Stimulated activated CD4-positive, alpha-beta T cell treated with anti-CD3 and anti-CD28 coated beads, Interleukin-4, amount 100 ng/mL, for 48 hours (primary cell): ENCODE data around the gene CLASP1.
"Not testable (repeated sequence)": the region's sequence is repeated elsewhere in the genome, so short reads cannot be mapped to it uniquely, and the experiment has no call there.

Source experiments
- DNase-seq, 2 donors: peaks; one replicate each; pipeline ENCODE4 v3.0.0-alpha.2; 2020; ENCODE audit warnings: low read depth in 2 of 2

Gene CLASP1

DNA sequence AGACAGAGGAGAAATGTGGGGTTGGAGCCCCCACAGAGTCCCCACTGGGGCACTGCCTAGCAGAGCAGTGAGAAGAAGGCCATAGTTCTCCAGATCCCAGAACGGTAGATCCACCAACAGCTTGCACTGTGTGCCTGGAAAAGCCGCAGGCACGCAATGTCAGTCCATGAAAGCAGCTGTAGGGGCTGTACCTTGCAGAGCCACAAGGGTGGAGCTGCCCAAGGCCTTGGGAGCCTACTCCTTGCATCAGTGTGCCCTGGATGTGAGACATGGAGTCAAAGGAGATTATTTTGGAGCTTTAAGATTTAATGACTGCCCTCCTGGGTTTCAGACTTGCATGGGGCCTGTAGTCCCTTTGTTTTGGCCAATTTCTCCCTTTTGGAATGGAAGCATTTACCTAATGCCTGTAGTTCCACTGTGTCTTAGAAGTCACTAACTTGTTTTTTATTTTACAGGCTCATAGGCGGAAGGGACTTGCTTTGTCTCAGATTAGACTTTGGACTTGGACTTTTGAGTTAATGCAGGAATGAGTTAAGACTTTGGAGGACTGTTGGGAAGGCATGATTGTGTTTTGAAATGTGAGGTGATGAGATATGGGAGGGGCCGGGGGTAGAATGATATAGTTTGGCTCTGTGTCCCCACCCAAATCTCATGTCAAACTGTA is 274.7 kb downstream of the CLASP1 start:
- DNase-seq, result not testable (repeated sequence)

DNA sequence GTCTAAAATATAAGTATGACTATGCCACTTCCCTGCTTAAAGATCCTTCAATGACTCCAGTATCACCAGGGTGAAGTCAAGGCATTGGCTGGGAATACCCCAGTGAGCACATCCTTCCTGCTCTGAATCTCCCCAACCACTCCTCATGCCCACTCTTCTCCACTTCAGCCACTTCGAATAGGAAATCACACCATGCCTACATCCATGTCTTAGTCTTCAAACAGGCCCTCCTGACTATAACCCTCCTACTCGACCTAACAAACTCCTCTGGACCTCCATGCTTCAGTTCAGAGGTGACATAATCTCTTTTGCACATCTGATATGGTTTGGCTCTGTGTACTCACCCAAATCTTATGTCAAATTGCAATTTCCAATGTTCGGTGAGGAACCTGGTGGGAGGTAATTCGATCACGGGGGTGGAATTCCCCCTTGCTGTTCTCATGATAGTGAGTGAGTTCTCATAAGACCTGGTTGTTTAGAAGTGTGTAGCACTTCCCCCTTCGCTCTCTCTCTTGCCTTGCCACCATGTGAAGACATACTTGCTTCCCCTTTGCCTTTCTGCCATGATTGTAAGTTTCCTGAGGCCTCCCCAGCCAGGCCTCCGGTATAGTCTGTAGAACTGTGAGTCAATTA is 276.4 kb downstream of the CLASP1 start:
- no peak for DNase-seq

DNA sequence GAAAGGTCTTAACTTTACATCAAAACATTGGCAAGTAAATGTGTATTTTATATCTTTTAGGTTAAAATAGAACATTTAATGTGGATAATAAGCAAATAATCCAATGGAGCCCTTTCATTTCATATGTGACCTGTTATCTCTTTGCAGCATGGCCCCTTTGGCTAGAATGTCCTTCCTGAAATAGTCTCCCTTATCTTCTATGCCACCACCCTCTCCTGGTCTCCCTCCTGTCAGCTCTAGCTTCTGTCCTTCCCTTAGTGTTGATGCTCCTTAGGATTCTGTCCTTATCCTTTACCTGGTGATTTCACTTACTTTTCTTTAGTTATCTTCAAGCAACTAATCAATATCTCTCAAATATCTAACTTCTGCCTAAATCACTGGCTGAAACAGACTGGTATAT is 277.2 kb downstream of the CLASP1 start:
- DNase-seq, result no peak

DNA sequence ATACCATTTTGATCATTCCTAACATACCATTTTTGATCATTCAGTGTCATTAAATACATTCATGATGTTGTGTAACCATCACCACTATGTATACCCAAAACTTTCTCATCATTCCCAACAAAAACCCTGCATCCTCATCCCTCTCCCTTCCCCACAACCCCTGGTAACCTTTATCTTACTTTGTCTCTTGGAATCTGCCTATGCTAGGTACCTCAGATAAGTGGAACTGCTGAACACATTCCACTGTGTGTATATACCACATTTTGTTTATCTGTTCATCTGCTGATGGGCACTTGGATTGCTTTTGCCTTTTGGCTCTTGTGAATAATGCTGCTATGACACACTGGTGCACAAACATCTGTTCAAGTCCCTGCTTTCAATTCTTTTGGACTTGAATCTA is 280.4 kb downstream of the CLASP1 start:
- no peak for DNase-seq

DNA sequence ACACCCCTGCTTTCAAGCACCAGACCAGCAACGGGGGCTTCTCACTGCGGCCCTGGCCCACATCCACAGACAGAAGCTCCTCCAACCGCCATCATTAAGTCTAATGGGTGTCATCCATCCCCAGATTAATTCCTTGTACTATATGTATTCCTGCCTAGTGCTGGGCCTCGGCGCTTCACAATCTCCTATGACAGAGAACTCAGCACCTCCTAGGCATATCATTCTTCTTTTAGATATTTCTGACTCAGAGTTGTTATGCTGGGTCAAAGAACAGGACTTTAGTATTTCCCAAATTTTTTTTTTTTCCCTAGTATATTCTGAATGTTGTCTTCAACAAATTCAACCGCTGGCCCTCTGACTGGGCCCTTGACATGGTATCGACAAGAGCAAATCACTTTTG is 281.1 kb downstream of the CLASP1 start:
- DNase-seq, result no peak

DNA sequence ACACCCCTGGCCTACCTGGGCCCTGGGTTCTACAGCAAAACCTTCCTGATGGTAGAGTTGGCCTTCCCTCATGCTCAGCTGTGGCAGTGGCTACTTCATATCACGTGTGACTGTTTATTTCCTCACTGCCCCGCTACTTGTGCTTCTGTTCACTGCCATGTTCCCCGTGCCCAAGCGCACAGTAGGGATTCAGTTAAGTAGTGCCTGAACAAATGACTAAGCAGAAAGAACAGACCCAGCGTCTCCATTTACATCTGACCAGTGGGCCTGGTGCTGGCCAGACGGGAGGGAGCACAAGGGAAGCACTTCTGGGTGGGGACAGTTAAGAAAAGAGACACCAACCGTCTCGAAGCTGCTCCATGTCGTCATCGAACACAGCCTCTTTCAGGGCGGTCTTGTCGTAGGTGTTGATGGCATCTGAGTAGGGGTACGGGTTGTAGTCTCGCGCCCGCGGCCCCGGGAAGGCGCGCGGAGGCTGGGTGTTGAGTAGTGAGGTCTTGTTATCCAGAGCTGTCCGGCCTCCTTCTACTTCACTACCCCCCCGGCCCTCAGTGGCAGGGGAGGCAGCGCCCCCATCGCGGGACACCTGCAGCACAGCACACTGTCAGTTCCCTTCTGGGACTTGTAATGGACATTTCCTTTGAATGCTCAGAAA is 281.9 kb downstream of the CLASP1 start:
- DNase-seq, result no peak

DNA sequence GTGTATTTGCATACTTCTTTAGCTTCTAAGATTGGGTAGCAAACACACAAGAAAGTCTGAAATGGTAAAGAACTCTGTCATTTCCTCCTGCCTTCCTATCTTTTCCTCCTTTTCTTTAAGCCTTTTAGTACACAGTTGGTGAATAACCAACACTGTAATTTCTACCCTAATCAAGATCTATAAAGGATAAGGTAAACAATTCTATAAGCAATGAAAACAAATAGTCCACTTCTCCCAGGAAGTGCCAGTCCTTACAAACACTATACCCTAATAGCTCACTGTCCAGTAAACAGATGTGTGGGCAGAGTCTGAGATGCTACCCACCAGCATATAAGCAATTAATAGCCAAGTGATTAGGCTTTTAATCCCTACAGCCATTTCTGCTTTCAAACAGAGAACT is 283.2 kb downstream of the CLASP1 start:
- DNase-seq, result no peak

DNA sequence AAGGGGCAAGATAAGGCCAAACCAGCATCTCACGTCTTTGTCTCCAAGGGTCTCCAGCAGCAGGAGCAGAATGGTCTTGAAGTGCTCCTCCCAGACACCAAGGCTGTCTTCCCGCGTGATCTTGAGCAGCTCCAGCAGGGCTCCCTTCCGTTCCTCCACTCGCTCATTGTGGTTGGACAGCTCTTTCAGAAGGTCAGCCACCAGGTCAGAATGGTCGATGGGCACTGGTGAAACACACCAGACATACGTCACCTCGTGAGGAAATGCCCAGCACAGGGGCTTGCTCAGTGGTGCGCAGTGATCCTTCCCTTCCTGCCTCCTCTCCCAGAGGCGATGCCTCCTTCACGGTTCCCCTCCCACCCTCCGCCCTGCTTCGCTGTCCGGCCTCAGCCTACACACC is 284.2 kb downstream of the CLASP1 start:
- no peak for DNase-seq

DNA sequence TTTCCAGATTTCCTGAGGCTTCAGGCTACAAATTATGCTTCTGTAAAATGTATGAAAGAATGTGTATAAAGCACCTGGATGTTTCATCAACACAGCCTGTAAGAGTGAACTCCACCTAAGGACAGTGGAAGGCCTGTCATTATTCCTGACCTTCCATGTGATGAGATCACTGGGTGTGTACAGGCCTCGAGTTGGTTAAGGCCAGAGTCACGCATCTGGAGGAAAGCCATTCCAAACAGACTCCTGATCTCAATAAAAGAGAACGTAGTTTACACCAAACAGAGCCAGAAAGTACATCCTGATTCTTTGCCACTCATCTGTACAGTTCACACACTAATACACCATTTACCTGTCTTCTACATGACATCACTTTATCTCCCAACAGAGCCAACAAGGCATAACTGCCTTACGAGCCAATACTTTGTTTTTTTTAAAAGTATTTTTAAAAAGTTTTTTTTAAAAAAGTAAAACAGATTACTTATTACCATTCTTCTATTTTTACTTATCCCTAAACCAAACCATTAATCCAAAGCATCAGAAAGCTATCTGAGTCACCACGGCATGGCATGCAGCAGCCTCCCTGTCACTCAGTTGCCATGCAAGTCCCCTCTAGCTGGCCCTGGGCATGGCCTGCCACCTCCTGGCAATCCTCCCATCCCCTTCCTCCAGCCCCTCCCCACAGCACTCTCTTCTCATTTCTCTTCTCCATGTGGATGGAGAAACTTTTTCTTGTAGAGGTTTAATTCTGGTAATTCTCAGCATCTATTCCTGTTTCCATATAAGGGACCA is 285.4 kb downstream of the CLASP1 start:
- DNase-seq, result no peak

DNA sequence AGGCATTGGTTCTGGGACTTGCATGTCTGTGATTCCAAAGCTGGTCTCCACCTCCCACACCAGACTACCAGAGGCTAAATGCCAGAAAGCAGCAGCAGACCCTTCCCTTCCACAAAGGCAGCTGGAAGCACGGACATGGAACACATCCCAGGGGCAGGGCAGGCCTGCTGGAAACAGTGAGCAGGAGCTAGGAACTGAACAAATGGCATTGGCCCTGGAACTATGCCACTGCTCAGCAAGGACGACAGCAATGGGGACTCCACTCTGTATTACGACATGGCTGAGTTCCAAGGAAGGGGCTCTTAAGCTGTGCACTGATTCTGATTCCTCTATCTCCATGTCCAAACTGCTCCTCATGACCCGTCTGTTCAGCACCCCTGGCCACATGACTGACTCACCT is 286.5 kb downstream of the CLASP1 start:
- no peak for DNase-seq

DNA sequence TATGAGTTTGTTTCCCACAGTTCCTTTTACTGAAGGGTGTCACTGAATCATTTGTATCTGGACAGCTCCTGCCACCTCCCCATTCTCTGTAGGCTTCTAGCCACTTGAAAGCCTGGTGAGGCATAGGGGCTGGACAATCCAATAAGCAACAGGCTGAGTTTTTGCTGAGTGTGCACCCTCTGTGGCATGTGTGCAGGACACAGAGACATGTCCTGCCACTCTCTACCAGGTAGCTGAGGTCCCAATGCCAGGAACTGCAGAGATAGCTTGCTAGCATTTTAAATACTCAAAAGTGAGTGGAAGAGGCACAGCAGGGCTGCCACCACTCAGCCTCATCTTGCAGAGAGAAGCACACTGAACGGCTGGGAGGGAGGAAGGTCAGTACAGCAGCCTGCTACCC is 287.0 kb downstream of the CLASP1 start:
- no peak for DNase-seq

DNA sequence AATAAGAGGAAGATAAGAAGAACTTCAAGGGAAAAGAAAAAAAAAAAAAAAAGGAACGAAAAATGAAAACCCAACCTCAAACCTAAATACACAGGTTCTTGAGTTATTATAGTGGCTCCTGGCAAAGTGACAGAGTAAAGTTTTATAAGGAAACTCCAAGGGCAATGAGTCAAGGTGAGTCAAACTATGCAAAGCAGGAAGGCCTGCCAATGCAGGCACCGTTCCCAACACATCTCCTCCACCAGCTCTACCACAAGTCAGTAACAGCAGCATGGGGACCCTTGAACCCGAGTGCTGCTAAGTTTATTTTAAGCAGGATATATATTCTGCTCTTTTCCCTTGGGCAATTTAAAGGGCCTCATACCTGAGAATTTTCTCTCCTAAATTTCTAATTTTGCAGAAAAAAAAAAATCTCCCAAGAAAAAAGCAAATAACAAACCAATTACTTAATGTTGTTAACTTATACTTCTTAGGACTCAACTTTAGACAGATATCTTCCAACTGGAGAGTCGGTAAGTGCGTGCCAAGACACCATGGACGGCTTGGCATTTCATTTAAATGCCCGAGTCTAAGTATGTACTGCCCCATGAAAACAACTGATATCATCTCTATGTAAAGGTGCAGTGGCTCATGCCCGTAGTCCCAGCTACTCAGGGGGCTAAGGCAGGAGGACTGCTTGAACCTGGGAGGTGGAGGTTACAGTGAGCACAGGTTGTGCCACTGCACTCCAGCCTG is 288.5 kb downstream of the CLASP1 start:
- no peak for DNase-seq

DNA sequence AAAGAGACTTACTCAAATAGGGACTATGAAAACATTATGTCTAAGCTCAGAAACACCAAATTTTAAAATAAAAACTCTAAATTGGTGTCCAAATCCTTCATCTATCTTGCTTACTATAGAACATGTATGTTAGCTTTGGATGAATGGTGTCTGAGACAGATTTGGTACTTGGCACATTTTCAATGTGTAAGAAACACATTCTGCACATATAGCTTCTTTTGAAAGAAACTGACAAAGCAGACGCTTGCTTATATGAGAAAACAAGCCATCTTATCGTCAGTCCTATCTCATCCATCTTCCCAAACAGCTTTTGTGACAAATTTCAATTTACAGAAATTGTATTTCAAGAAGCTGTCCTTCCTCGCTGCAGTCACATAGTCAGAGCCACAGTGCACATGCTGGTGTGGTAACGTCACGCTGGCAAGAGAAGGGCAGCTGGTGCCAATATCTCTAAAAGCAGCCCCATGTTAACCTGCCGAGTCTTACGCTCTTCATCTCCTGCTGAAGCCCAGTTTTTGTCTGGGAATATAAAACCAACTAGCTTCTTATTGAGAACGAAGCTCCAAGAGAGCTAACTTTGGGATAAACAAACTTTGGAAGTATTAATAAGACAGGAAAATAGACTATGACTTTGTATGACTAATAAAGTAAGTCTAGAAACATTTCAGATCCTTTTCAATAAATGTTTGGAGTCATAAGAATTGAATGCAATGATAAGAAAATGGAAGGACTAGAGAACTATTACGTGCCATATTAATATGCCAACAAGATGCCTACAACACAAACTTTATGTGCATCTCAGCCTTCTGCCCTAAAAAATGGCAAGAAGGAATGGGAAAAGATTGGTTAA is 289.3 kb downstream of the CLASP1 start:
- DNase-seq, result no peak

DNA sequence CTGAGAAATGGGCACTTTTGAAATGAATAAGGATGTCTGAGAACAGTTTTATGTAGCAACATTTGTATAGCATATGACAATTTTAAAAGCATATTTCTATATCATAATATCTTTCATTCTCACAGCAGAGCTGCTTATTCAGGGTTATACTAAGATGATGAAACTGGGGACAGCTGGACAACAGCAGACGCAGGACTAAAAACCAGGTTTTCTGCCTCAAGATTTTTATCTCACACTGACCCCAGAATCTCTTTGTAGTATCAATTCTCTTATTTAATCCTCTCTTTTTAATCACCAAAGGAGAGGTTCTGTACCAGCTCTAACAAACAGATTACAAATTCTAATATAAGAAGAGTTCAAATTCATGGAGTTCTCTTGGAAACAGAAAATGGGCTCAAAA is 290.1 kb downstream of the CLASP1 start:
- DNase-seq, result no peak

DNA sequence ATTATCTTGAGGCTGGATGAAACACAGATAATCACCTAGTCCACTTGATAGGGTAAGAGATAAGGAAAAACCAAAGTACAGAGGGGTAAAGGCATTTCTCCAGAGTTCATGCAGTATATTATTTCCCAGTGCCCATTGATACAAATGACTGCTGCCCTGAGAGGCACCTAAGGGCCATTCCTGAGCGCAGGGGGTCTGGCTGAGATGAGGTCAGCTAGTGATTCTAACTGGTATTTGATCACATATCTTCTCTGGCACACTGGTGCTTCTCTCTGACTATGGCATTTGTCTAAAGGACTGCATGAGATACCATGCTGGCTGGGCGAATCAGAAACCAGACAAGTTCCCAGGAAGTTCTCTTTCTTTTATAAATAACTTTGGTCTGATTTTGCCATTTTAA is 291.0 kb downstream of the CLASP1 start:
- no peak for DNase-seq

DNA sequence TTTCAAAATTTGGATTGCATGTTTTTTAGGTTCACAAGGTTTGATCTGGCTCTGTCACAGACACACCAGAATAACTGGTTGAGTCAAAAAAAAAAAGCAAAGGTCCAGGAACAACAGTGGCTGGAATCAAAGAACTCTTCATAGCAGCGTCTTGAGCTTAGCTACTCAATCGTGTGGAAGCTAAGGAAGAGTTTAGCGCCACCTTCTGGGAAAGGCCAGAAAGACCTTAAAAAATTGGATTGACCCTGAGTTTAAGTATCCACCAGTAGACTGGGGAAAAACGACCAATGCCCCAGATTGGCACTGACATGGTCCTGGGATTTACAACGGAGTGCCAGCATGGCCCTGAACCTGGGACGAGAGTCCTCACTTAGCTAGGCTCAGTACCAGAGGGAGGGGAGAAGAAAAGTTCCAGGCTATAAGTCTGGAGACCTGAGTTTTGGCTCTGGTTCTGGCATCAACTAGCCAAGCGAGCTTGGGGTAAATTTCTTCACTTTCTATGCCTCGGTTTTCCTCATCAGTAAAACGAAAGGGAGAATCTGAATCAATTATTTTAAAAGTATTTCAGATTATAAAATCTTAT is 293.1 kb downstream of the CLASP1 start:
- DNase-seq, result no peak

DNA sequence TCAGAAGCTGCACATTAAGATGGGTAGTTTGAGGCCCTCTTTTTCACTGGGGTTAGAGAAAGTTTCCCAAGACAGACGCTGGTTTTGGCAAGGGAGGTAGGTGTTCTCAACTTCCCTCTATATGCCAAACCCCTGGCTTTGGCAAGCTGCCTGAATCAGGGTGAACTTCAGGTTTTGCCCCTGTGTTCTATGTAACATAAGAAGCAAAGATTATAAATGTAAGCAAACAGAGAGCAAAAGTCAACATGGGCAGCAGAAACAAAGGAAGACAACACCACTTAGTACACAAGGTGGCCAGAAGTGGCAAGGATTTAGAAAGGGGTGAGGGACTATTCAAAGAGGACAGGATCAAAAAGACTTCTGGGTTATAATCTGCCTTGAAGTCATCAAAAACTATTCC is 293.8 kb downstream of the CLASP1 start:
- DNase-seq, result no peak

DNA sequence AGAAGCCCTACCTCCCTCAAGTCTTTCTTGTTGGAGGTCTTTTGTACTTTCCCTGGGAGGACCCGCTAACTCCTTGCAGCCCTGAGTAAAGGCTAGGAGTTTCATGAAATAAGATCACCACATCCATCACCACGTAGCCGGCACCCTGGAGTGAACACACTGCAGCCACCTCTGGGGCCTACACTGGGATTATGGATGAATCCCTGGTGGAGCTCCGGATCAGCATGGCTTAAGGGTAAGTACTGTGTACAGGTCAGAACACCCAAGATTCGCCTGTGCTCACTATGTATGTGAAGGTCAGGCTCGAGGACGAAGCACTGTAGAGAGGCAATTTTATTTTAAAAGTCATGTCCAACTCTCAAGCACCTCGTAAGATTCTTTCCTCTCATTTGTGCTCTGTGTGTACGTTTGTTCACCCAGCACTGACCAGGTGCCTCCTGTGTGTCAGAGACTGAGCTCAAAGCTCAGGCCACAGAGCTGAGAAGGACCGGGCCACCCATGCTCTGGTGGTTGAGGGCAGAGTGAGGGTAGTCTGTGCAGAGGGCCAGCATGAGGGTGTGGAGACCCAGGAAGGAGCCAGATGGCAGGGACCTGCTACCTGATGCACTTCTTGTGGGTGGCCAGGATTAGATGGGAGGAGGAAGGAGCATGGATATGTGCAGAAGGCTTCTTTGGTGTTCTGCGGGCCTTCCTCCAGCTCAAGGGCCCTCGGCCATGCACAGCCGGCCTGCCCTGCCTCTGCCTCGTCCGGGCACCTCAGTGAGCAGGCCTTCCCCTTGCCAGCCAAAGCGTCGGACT is 297.5 kb downstream of the CLASP1 start:
- no peak for DNase-seq

DNA sequence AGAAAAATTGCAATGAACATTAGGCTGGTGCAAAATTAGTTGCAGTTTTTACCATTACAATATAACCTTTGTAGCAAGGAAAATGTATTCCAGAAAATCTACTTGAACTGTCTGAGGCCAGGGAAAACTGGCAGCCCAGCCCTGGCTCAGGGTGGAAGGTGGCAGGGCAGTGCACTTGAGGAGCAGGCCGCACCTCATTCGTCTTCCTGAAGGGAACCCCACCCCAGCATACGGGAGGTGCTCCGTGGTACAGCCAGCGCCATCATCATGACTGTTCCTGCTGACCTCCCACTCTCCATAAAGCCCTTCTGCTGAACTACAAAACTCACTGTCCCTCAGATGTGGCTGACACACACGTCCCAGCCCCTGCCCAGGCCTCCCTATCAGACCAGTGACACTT is 298.4 kb downstream of the CLASP1 start:
- DNase-seq, result no peak

DNA sequence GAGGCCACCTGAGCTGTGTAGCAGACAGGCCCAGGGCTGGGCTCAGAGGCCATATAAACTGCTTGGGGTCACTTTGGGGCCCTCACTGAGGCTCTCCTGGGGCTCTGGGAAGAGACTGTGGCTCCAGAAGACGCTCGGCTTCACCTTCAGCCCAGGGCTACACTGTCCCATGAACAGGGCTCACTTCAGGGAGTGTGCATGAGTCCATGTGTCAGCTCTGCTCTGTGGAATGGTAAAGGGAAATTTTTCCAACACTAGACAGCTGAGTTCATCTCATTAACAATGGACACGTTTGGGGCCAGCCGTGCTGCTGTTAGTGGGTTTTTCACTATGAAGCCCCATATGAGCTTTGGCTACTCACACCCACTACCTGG is 298.9 kb downstream of the CLASP1 start:
- DNase-seq, result no peak
